ENCODE results near the gene HHIPL1. TPM values are rescaled to one million over a fixed set of nuclear protein-coding genes. Genes with fewer than 3 reads are reported as not detected.

The HHIPL1 gene
- total RNA-seq, 2 donors from 2014 or later: 0.12 to 0.21 TPM

DNA sequence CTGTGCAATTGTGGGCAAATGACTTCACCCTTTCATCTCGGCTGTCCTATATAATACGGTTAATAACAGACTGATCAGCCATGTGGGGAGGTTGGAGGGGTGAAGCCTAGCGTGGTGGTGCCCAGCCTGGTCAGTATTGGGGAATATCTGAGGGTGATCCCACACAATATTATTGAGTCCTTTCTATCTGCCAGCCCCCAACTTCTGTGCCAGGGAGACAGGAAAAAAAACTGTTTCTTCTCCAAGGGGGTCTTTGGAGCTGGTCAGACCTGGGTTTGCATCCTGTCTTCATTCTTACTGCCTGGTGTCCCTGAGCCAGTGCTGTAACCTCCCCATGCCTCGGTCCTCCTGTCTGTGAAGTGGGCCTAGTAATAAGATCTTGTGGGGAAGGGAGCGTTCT is 45.7 kb downstream of the HHIPL1 start:
- no peak overlapping the region for H3K4me3 Mint-ChIP-seq
- H3K4me1 Mint-ChIP-seq: peaks cover 16% of the 10 kb centered on the region
- peaks cover 1% of the 10 kb centered on the region for H3K36me3 Mint-ChIP-seq (ENCODE audit: low read depth)
- DNase-seq (no peak), ATAC-seq (no peak)
- H3K27me3 Mint-ChIP-seq: peaks cover 65% of the 10 kb centered on the region
- no peaks in the 10 kb centered on the region for H3K9me3 ChIP-seq (ENCODE audit: control insufficient read depth, low read length, poor library complexity, severe bottlenecking)
- H3K27ac Mint-ChIP-seq: no peak overlapping the region

DNA sequence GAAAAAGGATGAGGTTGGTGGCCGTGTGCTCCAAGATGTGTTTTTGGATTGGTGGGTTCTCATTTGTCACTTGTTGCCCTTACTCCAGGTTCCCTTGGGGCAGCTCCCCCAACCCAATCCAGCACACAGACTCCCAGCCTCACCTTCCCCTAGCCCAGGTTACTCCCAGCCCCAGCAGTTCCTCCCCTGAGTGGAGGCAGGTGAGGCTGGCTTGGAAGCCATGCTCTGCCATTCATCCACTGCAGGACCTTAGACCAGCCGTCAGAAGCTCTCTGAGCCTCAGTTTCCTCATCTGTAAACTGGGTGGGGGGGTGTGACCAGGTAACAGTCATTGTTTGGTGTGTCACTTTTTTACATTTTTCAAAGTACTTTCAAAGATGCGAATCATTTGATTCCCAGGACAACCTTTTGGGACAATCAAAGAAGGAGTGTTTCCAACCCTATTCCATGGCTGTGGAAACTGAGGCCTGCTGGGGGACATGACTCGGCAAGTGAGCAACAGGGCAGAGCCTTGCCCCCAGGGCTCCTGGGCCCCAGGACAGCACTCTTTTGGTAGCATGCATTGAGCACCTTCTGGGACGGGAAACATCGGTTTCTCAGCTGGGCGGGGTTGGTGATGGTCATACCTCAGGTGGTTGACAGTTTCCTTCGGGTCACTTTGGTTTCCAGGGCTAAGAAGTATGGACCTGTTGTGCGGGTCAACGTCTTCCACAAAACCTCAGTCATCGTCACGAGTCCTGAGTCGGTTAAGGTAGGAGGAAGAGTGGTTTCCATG is 46.4 kb downstream of the HHIPL1 start:
- DNase-seq: no peak

DNA sequence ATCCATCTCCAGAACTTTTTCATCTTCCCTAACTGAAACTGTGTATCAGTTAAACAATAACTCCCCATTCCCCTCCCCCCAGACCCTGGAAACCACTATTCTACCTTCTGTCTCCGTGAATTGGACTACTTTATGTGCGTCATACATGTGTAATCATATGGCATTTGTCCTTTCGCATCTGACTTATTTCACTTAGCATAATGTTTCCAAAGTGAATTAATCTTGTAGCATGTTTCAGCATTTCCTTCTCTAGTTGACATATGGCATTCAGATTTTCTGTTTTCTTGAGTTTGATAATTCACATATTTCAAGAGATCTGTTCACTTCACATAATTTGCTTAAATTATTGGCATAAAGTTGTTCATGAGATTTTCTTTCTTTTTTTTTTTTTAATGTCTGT is 49.0 kb downstream of the HHIPL1 start:
- no peak for ATAC-seq
- Mint-ChIP-seq H3K4me1 (peaks cover 2% of the 10 kb centered on the region), H3K4me3 (no peak overlapping the region), H3K36me3 (ENCODE audit: low read depth) (no peaks in the 10 kb centered on the region), H3K27ac (no peak overlapping the region), H3K27me3 (peaks cover 37% of the 10 kb centered on the region)
- no peaks in the 10 kb centered on the region for H3K9me3 ChIP-seq (ENCODE audit: control insufficient read depth, low read length, poor library complexity, severe bottlenecking)
- DNase-seq: no peak

More for the DNA sequence above, 46.4 kb downstream of the HHIPL1 start:
- Mint-ChIP-seq H3K36me3 (ENCODE audit: low read depth) (no peaks in the 10 kb centered on the region), H3K4me3 (no peak overlapping the region), H3K27ac (no peak overlapping the region), H3K27me3 (peaks cover 58% of the 10 kb centered on the region), H3K4me1 (peaks cover 14% of the 10 kb centered on the region)
- ATAC-seq: no peak
- no peaks in the 10 kb centered on the region for H3K9me3 ChIP-seq (ENCODE audit: control insufficient read depth, low read length, poor library complexity, severe bottlenecking)

DNA sequence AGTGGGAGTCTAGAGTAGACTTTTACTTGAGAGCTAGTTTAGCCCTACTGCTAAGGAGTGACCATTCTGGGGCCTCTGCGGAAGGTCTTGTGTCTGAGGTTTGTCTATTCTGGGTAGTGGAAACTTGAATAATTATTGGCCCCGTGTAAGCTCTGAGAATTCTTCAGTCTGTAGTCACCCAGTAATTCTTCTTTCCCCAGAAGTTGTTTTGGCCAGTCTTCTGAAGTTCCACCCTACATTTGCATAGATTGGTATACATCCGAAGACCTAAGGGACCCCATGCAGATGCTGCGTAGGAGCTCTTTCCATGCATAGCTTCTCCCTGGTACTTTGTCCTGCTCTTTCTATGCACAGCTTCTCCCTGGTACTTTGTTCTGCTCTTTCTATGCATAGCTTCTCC is 52.0 kb downstream of the HHIPL1 start:
- H3K36me3 Mint-ChIP-seq (ENCODE audit: low read depth): no peaks in the 10 kb centered on the region
- no peaks in the 10 kb centered on the region for H3K4me1 Mint-ChIP-seq
- no peaks in the 10 kb centered on the region for H3K9me3 ChIP-seq (ENCODE audit: control insufficient read depth, low read length, poor library complexity, severe bottlenecking)
- H3K4me3 Mint-ChIP-seq: no peak overlapping the region
- no peak overlapping the region for H3K27ac Mint-ChIP-seq
- no peak for DNase-seq
- H3K27me3 Mint-ChIP-seq: peaks cover 7% of the 10 kb centered on the region
- ATAC-seq: no peak

DNA sequence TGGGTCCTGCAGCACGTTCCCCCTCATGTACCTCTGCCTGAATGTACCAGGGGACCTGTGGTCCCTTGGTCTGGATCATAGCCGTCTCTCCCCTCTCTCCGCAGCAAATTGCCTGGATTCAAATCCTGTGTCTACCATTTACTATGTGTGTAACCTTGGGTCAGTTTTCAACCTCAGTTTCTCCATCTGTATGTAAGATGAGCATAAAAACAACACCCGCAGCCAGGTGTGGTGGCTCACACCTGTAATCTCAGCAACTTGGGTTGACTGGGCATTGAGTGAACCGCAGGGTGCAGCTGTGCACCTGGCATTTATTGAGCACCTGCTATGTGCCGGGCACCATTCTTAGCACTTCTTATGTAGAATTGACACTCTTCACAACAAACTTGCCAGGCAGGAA is 53.3 kb downstream of the HHIPL1 start:
- H3K9me3 ChIP-seq (ENCODE audit: control insufficient read depth, low read length, poor library complexity, severe bottlenecking): peaks cover 5% of the 10 kb centered on the region
- DNase-seq (no peak), ATAC-seq (no peak)
- H3K4me1 Mint-ChIP-seq: no peaks in the 10 kb centered on the region
- no peak overlapping the region for H3K27ac Mint-ChIP-seq
- H3K27me3 Mint-ChIP-seq: peaks cover 5% of the 10 kb centered on the region
- no peak overlapping the region for H3K4me3 Mint-ChIP-seq
- H3K36me3 Mint-ChIP-seq (ENCODE audit: low read depth): no peaks in the 10 kb centered on the region

DNA sequence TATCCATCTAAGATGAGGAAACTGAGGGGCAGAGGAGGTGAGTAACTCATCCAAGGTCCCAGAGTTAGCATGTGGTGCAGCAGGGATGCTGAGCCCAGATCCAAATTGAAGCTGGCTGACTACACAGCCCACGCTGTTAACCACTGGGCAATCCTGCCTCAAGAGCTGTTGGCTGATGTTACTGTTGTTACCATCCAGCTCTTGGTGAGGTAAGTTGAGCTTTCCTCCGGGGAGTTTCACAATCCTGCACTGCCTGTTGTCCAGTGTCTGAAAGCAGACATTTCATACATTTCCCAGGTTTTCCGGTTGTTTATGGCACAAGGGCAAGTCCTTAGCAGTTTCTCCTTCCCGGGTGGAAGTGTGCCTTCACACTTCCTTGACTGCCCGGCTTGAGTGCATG is 53.7 kb downstream of the HHIPL1 start:
- H3K36me3 Mint-ChIP-seq (ENCODE audit: low read depth): no peaks in the 10 kb centered on the region
- no peak for ATAC-seq

DNA sequence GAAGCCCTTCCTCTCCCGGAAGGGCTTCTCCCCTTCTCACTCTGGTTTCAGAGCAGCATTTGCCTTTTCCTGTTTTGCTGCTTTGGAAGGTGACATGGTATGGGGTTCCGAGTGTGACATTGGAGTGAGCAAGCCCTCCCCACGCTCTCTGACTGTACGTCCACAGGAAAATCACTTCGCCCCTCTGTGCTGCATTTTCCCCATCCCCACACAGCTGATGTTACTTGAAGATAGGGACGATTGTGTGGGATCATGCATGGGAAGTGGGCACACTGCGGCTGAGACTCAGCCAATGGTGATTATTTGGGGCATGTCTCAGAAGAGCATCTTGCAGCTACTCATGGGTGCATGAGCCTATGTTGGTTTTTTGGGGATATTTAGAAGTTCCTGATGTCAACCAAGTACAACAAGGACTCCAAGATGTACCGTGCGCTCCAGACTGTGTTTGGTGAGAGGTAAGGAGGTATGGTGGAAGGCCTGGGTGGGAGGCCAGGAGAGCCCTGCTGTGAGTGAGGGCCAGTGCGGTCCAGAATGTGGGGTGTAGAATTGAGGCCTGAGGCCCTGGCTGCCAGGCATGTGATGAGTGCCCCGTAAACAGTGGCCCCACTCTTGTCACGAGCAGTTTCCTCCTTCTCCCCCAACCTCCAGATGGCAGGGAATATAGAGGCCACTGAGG is 54.3 kb downstream of the HHIPL1 start:
- peaks cover 11% of the 10 kb centered on the region for H3K9me3 ChIP-seq (ENCODE audit: control insufficient read depth, low read length, poor library complexity, severe bottlenecking)
- H3K4me3 Mint-ChIP-seq: no peak overlapping the region
- no peaks in the 10 kb centered on the region for H3K36me3 Mint-ChIP-seq (ENCODE audit: low read depth)
- H3K27me3 Mint-ChIP-seq: peaks cover 5% of the 10 kb centered on the region
- no peaks in the 10 kb centered on the region for H3K4me1 Mint-ChIP-seq
- DNase-seq: no peak
- no peak for ATAC-seq
- no peak overlapping the region for H3K27ac Mint-ChIP-seq

More for the DNA sequence above, 53.7 kb downstream of the HHIPL1 start:
- peaks cover 5% of the 10 kb centered on the region for H3K27me3 Mint-ChIP-seq
- peaks cover 7% of the 10 kb centered on the region for H3K9me3 ChIP-seq (ENCODE audit: control insufficient read depth, low read length, poor library complexity, severe bottlenecking)
- H3K27ac Mint-ChIP-seq: no peak overlapping the region
- DNase-seq: no peak
- H3K4me3 Mint-ChIP-seq: no peak overlapping the region
- H3K4me1 Mint-ChIP-seq: no peaks in the 10 kb centered on the region

DNA sequence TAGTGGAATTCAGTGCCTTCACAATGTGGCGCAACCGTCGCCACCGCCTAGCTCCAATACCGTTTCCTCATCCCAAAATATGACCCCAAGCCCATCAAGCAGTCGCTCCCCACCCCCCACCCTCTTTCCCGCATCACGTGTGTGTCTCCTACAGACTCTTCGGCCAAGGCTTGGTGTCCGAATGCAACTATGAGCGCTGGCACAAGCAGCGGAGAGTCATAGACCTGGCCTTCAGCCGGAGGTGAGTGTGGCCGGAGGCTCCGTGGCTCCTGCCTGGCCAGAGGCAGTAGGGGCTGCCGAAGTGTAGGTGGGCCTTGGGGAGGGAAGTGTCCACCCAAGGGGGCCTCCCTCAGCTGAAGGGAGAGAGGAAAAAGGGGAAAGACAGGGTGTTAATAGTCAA is 54.9 kb downstream of the HHIPL1 start:
- no peaks in the 10 kb centered on the region for H3K36me3 Mint-ChIP-seq (ENCODE audit: low read depth)
- H3K27ac Mint-ChIP-seq: no peak overlapping the region
- H3K4me1 Mint-ChIP-seq: no peaks in the 10 kb centered on the region
- no peak for ATAC-seq
- H3K9me3 ChIP-seq (ENCODE audit: control insufficient read depth, low read length, poor library complexity, severe bottlenecking): peaks cover 11% of the 10 kb centered on the region
- H3K4me3 Mint-ChIP-seq: no peak overlapping the region
- peaks cover 5% of the 10 kb centered on the region for H3K27me3 Mint-ChIP-seq
- no peak for DNase-seq

DNA sequence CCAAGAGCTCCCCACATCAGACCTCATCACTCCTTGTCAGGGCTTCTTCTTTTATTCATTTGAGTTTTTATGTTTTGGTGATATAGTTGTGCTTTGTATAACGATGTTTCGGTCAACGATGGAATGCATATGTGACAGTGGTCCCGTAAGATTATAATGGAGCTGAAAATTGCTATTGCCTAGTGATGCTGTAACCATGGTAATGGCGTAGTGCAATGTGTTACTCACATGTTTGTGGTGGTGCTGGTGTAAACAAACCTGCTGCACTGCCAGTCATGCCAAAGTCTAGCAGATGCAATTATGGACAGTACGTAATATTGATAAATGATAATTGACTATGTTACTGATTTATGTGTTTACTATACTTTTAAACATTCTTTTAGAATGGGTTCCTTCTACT is 55.5 kb downstream of the HHIPL1 start:
- no peak overlapping the region for H3K27ac Mint-ChIP-seq
- DNase-seq: no peak
- H3K27me3 Mint-ChIP-seq: peaks cover 5% of the 10 kb centered on the region
- no peaks in the 10 kb centered on the region for H3K36me3 Mint-ChIP-seq (ENCODE audit: low read depth)
- H3K4me3 Mint-ChIP-seq: no peak overlapping the region
- no peak for ATAC-seq
- H3K4me1 Mint-ChIP-seq: no peaks in the 10 kb centered on the region
- peaks cover 11% of the 10 kb centered on the region for H3K9me3 ChIP-seq (ENCODE audit: control insufficient read depth, low read length, poor library complexity, severe bottlenecking)

DNA sequence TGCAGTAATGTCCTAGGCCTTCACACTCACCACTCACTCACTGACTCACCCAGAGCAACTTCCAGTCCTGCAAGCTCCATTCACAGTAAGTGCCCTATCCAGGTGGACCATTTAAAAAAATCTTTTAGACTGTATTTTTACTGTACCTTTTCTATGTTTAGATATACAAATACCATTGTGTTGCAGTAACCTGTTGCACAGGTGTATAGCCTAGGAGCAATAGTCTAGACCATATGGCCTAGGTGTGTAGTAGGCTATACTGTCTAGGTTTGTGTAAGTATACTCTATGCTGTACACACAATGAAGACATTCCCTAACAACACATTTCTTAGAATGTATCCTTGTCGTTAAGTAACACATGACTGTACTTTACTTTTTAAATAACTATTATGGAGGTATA is 56.3 kb downstream of the HHIPL1 start:
- Mint-ChIP-seq H3K27me3 (peaks cover 5% of the 10 kb centered on the region), H3K4me3 (no peak overlapping the region), H3K4me1 (no peaks in the 10 kb centered on the region), H3K36me3 (ENCODE audit: low read depth) (no peaks in the 10 kb centered on the region), H3K27ac (no peak overlapping the region)
- H3K9me3 ChIP-seq (ENCODE audit: control insufficient read depth, low read length, poor library complexity, severe bottlenecking): peaks cover 11% of the 10 kb centered on the region
- ATAC-seq: no peak
- no peak for DNase-seq

DNA sequence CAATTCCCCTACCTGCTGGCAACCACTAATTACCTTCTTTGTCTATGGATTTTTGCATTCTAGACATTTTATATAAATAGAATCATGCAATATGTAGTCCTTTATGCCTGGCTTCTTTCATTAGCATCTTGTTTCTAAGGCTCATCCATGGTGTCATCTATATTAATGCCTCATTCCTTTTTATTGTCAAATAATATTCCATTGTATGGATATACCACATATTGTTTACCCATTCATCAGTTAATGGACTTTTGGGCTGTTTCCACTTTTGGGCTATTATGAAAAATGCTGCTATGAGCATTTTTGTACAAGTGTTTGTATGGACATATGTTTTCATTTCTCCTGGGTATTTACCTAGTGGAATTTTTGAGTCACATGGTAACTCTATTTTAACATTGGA is 57.2 kb downstream of the HHIPL1 start:
- DNase-seq: no peak
- no peak for ATAC-seq
- Mint-ChIP-seq H3K27ac (no peak overlapping the region), H3K36me3 (ENCODE audit: low read depth) (no peaks in the 10 kb centered on the region), H3K27me3 (peaks cover 5% of the 10 kb centered on the region), H3K4me3 (no peak overlapping the region), H3K4me1 (no peaks in the 10 kb centered on the region)
- peaks cover 11% of the 10 kb centered on the region for H3K9me3 ChIP-seq (ENCODE audit: control insufficient read depth, low read length, poor library complexity, severe bottlenecking)

DNA sequence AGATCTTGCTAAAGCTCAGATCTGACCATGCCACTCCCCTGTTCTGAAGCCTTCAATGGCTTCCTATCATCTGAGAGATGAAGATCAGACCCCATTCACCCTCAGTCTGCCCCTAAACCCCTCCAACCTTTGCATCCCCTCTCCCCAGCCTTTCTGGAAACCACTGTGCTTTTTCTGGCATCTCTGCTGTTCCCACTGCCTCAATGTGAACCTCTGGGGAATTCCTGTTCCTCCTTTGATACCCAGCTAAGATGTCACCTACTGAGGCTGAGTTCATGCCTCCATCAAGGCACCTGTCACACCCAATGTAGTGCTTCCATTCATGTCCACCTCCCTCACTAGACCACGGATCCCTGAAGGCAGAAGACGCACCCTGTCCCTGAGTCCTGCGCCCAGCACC is 58.5 kb downstream of the HHIPL1 start:
- no peak overlapping the region for H3K27ac Mint-ChIP-seq
- no peaks in the 10 kb centered on the region for H3K4me1 Mint-ChIP-seq
- H3K4me3 Mint-ChIP-seq: no peak overlapping the region
- DNase-seq (no peak), ATAC-seq (no peak)
- no peaks in the 10 kb centered on the region for H3K36me3 Mint-ChIP-seq (ENCODE audit: low read depth)
- H3K9me3 ChIP-seq (ENCODE audit: control insufficient read depth, low read length, poor library complexity, severe bottlenecking): peaks cover 11% of the 10 kb centered on the region
- peaks cover 1% of the 10 kb centered on the region for H3K27me3 Mint-ChIP-seq

DNA sequence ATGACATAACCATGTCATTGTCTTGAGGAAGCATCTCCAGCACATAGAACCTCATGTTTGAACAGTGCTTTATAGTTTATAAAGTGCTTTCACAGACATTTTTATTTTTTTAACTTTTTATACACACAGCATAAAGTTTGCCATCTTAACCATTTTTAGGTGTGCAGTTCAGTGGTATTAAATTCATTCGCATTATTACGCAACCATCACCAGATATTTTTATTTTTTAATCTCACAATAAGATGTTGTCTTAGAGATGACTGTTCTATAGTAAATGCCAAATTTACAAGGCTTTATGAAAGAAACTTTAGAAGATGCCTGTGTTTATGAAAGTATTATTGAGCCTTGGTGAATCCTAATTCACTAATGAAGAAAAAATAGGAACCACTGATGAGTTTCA is 59.1 kb downstream of the HHIPL1 start:
- H3K27ac Mint-ChIP-seq: no peak overlapping the region
- H3K9me3 ChIP-seq (ENCODE audit: control insufficient read depth, low read length, poor library complexity, severe bottlenecking): peaks cover 11% of the 10 kb centered on the region
- ATAC-seq (no peak), DNase-seq (no peak)
- no peaks in the 10 kb centered on the region for H3K36me3 Mint-ChIP-seq (ENCODE audit: low read depth)
- H3K27me3 Mint-ChIP-seq: no peaks in the 10 kb centered on the region
- H3K4me3 Mint-ChIP-seq: no peak overlapping the region
- no peaks in the 10 kb centered on the region for H3K4me1 Mint-ChIP-seq

Measured in T-helper 17 cell (primary cell).